Measurements from ENCODE around the gene CHPT1.
A peak's percentile ranks its signal among the peaks of the same experiment; 100 is the strongest.
"Not testable (repeated sequence)": the region's sequence is repeated elsewhere in the genome, so short reads cannot be mapped to it uniquely, and the experiment has no call there.

Gene CHPT1

GRCh38 chr12:101697197-101697929 lies at the start of gene CHPT1:
Gene CHPT1, plus strand, starts transcription at chr12:101697640. Its CDS starts 222 bp downstream, at chr12:101697862.
- Mint-ChIP-seq H3K36me3 (ENCODE audit: low read depth) (no peaks in the 10 kb centered on the region), H3K4me3 (peak within 1 kb of the TSS; percentile 82), H3K9me3 (no peaks in the 10 kb centered on the region), H3K4me1 (ENCODE audit: low read depth) (peaks cover 12% of the 10 kb centered on the region), H3K27me3 (ENCODE audit: low read depth) (peaks cover 28% of the 10 kb centered on the region), H3K27ac (peak within 1 kb of the TSS; percentile 71)

- Mint-ChIP-seq H3K4me1 (ENCODE audit: low read depth) (no peaks in the 10 kb centered on the region), H3K27me3 (ENCODE audit: low read depth) (peaks cover 26% of the 10 kb centered on the region), H3K36me3 (ENCODE audit: low read depth) (no peaks in the 10 kb centered on the region), H3K9me3 (no peaks in the 10 kb centered on the region), H3K4me3 (no peak overlapping the region), H3K27ac (no peak overlapping the region)
Measured at GRCh38 chr12:101647711-101648110, 49.7 kb upstream of the CHPT1 start.

GRCh38 chr12:101648195-101648594 lies 49.2 kb upstream of the CHPT1 start:
- Mint-ChIP-seq H3K36me3 (ENCODE audit: low read depth) (no peaks in the 10 kb centered on the region), H3K4me3 (no peak overlapping the region), H3K27ac (no peak overlapping the region), H3K4me1 (ENCODE audit: low read depth) (no peaks in the 10 kb centered on the region), H3K27me3 (ENCODE audit: low read depth) (peaks cover 21% of the 10 kb centered on the region), H3K9me3 (no peaks in the 10 kb centered on the region)

GRCh38 chr12:101650346-101651117 lies 46.9 kb upstream of the CHPT1 start:
- peaks cover 16% of the 10 kb centered on the region for H3K27me3 Mint-ChIP-seq (ENCODE audit: low read depth)
- no peaks in the 10 kb centered on the region for H3K9me3 Mint-ChIP-seq
- no peak overlapping the region for H3K27ac Mint-ChIP-seq
- no peaks in the 10 kb centered on the region for H3K4me1 Mint-ChIP-seq (ENCODE audit: low read depth)
- H3K36me3 Mint-ChIP-seq (ENCODE audit: low read depth) = no peaks in the 10 kb centered on the region
- no peak overlapping the region for H3K4me3 Mint-ChIP-seq

GRCh38 chr12:101653030-101653429 lies 44.4 kb upstream of the CHPT1 start:
- H3K36me3 Mint-ChIP-seq (ENCODE audit: low read depth) = no peaks in the 10 kb centered on the region
- no peaks in the 10 kb centered on the region for H3K4me1 Mint-ChIP-seq (ENCODE audit: low read depth)
- no peak overlapping the region for H3K27ac Mint-ChIP-seq
- peaks cover 28% of the 10 kb centered on the region for H3K27me3 Mint-ChIP-seq (ENCODE audit: low read depth)
- H3K9me3 Mint-ChIP-seq = no peaks in the 10 kb centered on the region
- no peak overlapping the region for H3K4me3 Mint-ChIP-seq

- Mint-ChIP-seq H3K9me3 (no peaks in the 10 kb centered on the region), H3K27ac (no peak overlapping the region), H3K4me1 (ENCODE audit: low read depth) (no peaks in the 10 kb centered on the region), H3K36me3 (ENCODE audit: low read depth) (no peaks in the 10 kb centered on the region), H3K27me3 (ENCODE audit: low read depth) (peaks cover 32% of the 10 kb centered on the region), H3K4me3 (no peak overlapping the region)
Measured at GRCh38 chr12:101653503-101653902, 43.9 kb upstream of the CHPT1 start.

- Mint-ChIP-seq H3K36me3 (ENCODE audit: low read depth) (no peaks in the 10 kb centered on the region), H3K9me3 (no peaks in the 10 kb centered on the region), H3K4me1 (ENCODE audit: low read depth) (no peaks in the 10 kb centered on the region), H3K27me3 (ENCODE audit: low read depth) (peaks cover 33% of the 10 kb centered on the region), H3K4me3 (no peak overlapping the region), H3K27ac (no peak overlapping the region)
Measured at GRCh38 chr12:101654442-101654841, 43.0 kb upstream of the CHPT1 start.

GRCh38 chr12:101655393-101655792 lies 42.0 kb upstream of the CHPT1 start:
- peaks cover 38% of the 10 kb centered on the region for H3K27me3 Mint-ChIP-seq (ENCODE audit: low read depth)

GRCh38 chr12:101660662-101661061 lies 36.8 kb upstream of the CHPT1 start:
- H3K27me3 Mint-ChIP-seq (ENCODE audit: low read depth) = peaks cover 36% of the 10 kb centered on the region
- H3K36me3 Mint-ChIP-seq (ENCODE audit: low read depth) = not testable (repeated sequence)

More at GRCh38 chr12:101655393-101655792, 42.0 kb upstream of the CHPT1 start:
- H3K4me3 Mint-ChIP-seq = no peak overlapping the region
- H3K9me3 Mint-ChIP-seq = no peaks in the 10 kb centered on the region
- H3K4me1 Mint-ChIP-seq (ENCODE audit: low read depth) = no peaks in the 10 kb centered on the region
- H3K36me3 Mint-ChIP-seq (ENCODE audit: low read depth) = no peaks in the 10 kb centered on the region
- H3K27ac Mint-ChIP-seq = no peak overlapping the region

GRCh38 chr12:101663298-101663697 lies 34.1 kb upstream of the CHPT1 start:
- Mint-ChIP-seq H3K9me3 (no peaks in the 10 kb centered on the region), H3K27ac (no peak overlapping the region), H3K36me3 (ENCODE audit: low read depth) (no peaks in the 10 kb centered on the region), H3K4me3 (no peak overlapping the region), H3K4me1 (ENCODE audit: low read depth) (no peaks in the 10 kb centered on the region), H3K27me3 (ENCODE audit: low read depth) (peaks cover 25% of the 10 kb centered on the region)

More at GRCh38 chr12:101660662-101661061, 36.8 kb upstream of the CHPT1 start:
- H3K4me1 Mint-ChIP-seq (ENCODE audit: low read depth); H3K4me3 Mint-ChIP-seq; H3K27ac Mint-ChIP-seq; H3K9me3 Mint-ChIP-seq: not testable (repeated sequence)

- Mint-ChIP-seq H3K27me3 (ENCODE audit: low read depth) (peaks cover 20% of the 10 kb centered on the region), H3K4me1 (ENCODE audit: low read depth) (peaks cover under 1% of the 10 kb centered on the region), H3K4me3 (no peak overlapping the region), H3K36me3 (ENCODE audit: low read depth) (no peaks in the 10 kb centered on the region), H3K9me3 (no peaks in the 10 kb centered on the region), H3K27ac (no peak overlapping the region)
Measured at GRCh38 chr12:101664992-101665391, 32.4 kb upstream of the CHPT1 start.

GRCh38 chr12:101666052-101666728 lies 31.2 kb upstream of the CHPT1 start:
- no peaks in the 10 kb centered on the region for H3K9me3 Mint-ChIP-seq
- H3K27me3 Mint-ChIP-seq (ENCODE audit: low read depth) = peaks cover 17% of the 10 kb centered on the region
- H3K4me3 Mint-ChIP-seq = no peak overlapping the region
- H3K27ac Mint-ChIP-seq = no peak overlapping the region
- peaks cover 4% of the 10 kb centered on the region for H3K4me1 Mint-ChIP-seq (ENCODE audit: low read depth)
- H3K36me3 Mint-ChIP-seq (ENCODE audit: low read depth) = no peaks in the 10 kb centered on the region

- peaks cover 12% of the 10 kb centered on the region for H3K4me1 Mint-ChIP-seq (ENCODE audit: low read depth)
- peaks cover 17% of the 10 kb centered on the region for H3K27me3 Mint-ChIP-seq (ENCODE audit: low read depth)
- no peak overlapping the region for H3K4me3 Mint-ChIP-seq
- no peaks in the 10 kb centered on the region for H3K9me3 Mint-ChIP-seq
- no peaks in the 10 kb centered on the region for H3K36me3 Mint-ChIP-seq (ENCODE audit: low read depth)
- H3K27ac Mint-ChIP-seq = no peak overlapping the region
Measured at GRCh38 chr12:101667591-101667990, 29.8 kb upstream of the CHPT1 start.

- no peaks in the 10 kb centered on the region for H3K36me3 Mint-ChIP-seq (ENCODE audit: low read depth)
- H3K27ac Mint-ChIP-seq = no peak overlapping the region
- no peak overlapping the region for H3K4me3 Mint-ChIP-seq
- H3K27me3 Mint-ChIP-seq (ENCODE audit: low read depth) = peaks cover 12% of the 10 kb centered on the region
- peaks cover 12% of the 10 kb centered on the region for H3K4me1 Mint-ChIP-seq (ENCODE audit: low read depth)
- H3K9me3 Mint-ChIP-seq = no peaks in the 10 kb centered on the region
Measured at GRCh38 chr12:101670007-101670671, 27.3 kb upstream of the CHPT1 start.
